Kidney (tissue), 14 donors: ENCODE measurements around the gene ACOXL. TPM values are rescaled to one million over a fixed set of nuclear protein-coding genes. Genes with fewer than 3 reads are reported as not detected.

Experiments
- DNase-seq, 5 donors: peaks; one replicate each; pipeline ENCODE4 v3.0.0-alpha.2; 2013 to 2020
- FAIRE-seq: peaks from 2 replicates; lab custom pipeline; 2012; peaks lifted over from hg19 to GRCh38; lab: Jason Lieb, UNC
- H3K27ac ChIP-seq, 2 donors: one replicate each; pipeline ENCODE4 v1.7.0; 2013; ENCODE audit warnings: low read depth in 2 of 2, low read length in 2 of 2, inconsistent platforms in 1 of 2
- H3K27me3 ChIP-seq: one replicate; pipeline ENCODE4 v1.7.1; 2013; ENCODE audit warnings: low read length, inconsistent platforms; ENCODE audit not compliant: control insufficient read depth, insufficient read depth
- H3K36me3 ChIP-seq, 3 donors: one replicate each; pipeline versions ENCODE4 v1.7.0 to v1.7.1; 2013; ENCODE audit warnings: low read length in 3 of 3, control low read depth in 1 of 3, inconsistent platforms in 1 of 3; ENCODE audit not compliant: insufficient read depth in 3 of 3, control insufficient read depth in 2 of 3
- H3K4me1 ChIP-seq, 3 donors: one replicate each; pipeline versions ENCODE4 v1.7.0 to v1.7.1; 2013; ENCODE audit warnings: low read length in 3 of 3, inconsistent platforms in 1 of 3, low read depth in 1 of 3; ENCODE audit not compliant: control insufficient read depth in 2 of 3, insufficient read depth in 2 of 3
- H3K4me3 ChIP-seq, 3 donors: one replicate each; pipeline versions ENCODE4 v1.7.0 to v1.8.1; 2013; ENCODE audit warnings: low read length in 3 of 3, control low read depth in 1 of 3, inconsistent platforms in 1 of 3
- H3K9ac ChIP-seq, 3 donors: one replicate each; pipeline versions ENCODE4 v1.7.0 to v1.7.1; 2013; ENCODE audit warnings: low read length in 3 of 3, control low read depth in 1 of 3, inconsistent platforms in 1 of 3
- H3K9me3 ChIP-seq, 3 donors: one replicate each; pipeline versions ENCODE4 v1.7.0 to v1.7.1; 2013; ENCODE audit warnings: low read length in 3 of 3, control low read depth in 1 of 3, inconsistent platforms in 1 of 3; ENCODE audit not compliant: control insufficient read depth in 2 of 3, insufficient read depth in 1 of 3
- intact Hi-C: fragments of 100-400 bp; cut with DNase I; formaldehyde crosslinking; loops from one replicate; pipeline ENCODE4 v1.11.1; 2022
- polyA plus RNA-seq: library from polyadenylated mRNA; stranded (reverse); fragments of 350-450 nt; fragmentation: Illumina TruSeq; extraction: RNeasy Lipid Tissue Mini Kit (QIAGEN cat#74804); gene quantifications from one replicate; pipeline ENCODE4 v1.2.3, GENCODE V29; 2014; ENCODE audit warnings: low read depth, low replicate concordance; ENCODE audit not compliant: insufficient read depth
- total RNA-seq: library from RNA; stranded (reverse); fragmentation: NEBNext Ultra II Directional; extraction: Animal tissue kit (Norgen Biotek cat#: 25700); gene quantifications from one replicate; pipeline ENCODE4 v1.2.1, GENCODE V29; 2021
- TF ChIP-seq, protein P1 (sequence below): IDR thresholded peaks from 3 replicates; pipeline ENCODE4 v1.5.1; 2012; ENCODE audit warnings: mild to moderate bottlenecking, moderate library complexity, borderline replicate concordance; ENCODE audit not compliant: insufficient read depth; ENCODE audit errors: extremely low read depth
- donor health status: control.
- donor health status: control.
- donor health status: control.
- donor health status: control.
- donor health status: control.
- donor health status: DM: yes; HTN: yes; CAD: no.
- donor health status: Normal renal cell carcinoma (clear cell type).

Gene ACOXL
- total and polyA plus RNA-seq, 2 donors from 2014 or later: 2.0 TPM; not detected in 1

DNA sequence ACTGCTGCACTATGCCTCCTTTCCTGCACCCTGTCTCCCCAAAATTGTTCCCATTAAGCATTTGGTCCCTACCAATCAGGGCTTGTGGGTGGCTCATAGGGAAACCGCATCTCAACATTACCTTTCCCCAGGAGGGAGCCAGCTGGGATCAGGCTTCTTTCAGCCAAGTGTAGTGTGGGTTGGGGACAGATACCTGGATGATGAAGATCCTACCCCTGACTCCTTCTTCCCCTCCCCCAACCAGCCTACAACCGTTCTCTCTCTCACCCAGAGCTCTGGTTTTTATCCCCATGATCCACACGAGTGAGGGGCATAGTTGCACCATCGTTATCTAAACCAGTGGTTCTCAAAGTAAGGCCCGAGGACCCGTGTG is 40.0 kb downstream of the ACOXL start:
- intact Hi-C loops: no loop called here
- no peaks in the 10 kb centered on the region for H3K4me1 ChIP-seq
- no peak overlapping the region for H3K27ac ChIP-seq
- DNase-seq (no peak), FAIRE-seq (no peak)
- H3K27me3 ChIP-seq: no peaks in the 10 kb centered on the region
- H3K9ac ChIP-seq: no peak overlapping the region
- H3K36me3 ChIP-seq: no peaks in the 10 kb centered on the region
- TF ChIP-seq, protein P1, sequence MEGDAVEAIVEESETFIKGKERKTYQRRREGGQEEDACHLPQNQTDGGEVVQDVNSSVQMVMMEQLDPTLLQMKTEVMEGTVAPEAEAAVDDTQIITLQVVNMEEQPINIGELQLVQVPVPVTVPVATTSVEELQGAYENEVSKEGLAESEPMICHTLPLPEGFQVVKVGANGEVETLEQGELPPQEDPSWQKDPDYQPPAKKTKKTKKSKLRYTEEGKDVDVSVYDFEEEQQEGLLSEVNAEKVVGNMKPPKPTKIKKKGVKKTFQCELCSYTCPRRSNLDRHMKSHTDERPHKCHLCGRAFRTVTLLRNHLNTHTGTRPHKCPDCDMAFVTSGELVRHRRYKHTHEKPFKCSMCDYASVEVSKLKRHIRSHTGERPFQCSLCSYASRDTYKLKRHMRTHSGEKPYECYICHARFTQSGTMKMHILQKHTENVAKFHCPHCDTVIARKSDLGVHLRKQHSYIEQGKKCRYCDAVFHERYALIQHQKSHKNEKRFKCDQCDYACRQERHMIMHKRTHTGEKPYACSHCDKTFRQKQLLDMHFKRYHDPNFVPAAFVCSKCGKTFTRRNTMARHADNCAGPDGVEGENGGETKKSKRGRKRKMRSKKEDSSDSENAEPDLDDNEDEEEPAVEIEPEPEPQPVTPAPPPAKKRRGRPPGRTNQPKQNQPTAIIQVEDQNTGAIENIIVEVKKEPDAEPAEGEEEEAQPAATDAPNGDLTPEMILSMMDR: no peak
- no peaks in the 10 kb centered on the region for H3K9me3 ChIP-seq
- no peak overlapping the region for H3K4me3 ChIP-seq

DNA sequence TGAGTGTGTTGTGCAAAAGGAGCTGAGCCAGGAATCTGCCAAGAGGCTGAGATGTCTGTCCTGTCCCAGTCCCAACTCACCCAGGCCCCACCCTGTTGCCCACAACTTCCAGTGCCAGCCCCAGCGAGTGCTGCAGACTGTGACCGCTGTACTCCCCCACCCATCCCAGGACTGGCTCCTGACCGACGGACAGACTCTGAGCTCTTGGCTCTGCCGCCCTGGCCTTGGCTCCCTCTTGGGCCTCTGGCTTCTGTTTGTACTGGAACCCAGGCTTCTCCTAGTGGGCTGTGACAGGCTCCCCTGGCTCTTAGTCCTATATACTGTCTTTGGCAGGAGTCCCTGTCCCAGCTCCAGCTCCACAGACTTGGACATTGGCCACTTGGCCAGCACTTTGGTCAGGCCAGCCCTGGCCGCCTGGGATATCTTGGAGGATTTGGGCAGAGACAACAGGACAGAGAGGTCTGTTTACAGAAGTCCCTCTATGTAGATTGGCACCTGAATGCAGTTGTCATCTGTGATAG is 41.1 kb downstream of the ACOXL start:
- H3K27me3 ChIP-seq: no peaks in the 10 kb centered on the region
- H3K4me3 ChIP-seq: no peak overlapping the region
- FAIRE-seq (no peak), DNase-seq (peak in 1 of 5 donors; percentile 72)
- H3K4me1 ChIP-seq: no peaks in the 10 kb centered on the region
- H3K36me3 ChIP-seq: no peaks in the 10 kb centered on the region
- intact Hi-C loops: no loop called here
- no peaks in the 10 kb centered on the region for H3K9me3 ChIP-seq
- H3K27ac ChIP-seq: no peak overlapping the region
- H3K9ac ChIP-seq: no peak overlapping the region
- TF ChIP-seq, protein P1: no peak

DNA sequence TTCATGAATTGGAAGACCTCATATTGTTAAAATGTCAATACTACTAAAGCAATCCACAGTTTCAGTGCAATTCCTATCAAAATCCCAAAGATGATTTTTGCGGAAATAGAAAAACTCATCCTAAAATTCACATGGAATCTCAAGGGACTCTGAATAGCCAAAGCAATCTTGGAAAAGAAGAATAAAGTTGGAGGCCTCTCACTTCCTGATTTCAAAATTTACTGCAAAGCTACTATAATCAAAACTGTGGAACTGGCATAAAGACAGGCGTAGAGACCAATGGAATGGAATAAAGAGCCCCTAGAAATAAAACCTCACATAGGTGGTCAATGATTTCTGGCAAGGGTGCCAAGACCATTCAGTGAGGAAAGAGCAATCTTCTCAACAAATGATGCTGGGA is 42.3 kb downstream of the ACOXL start:
- H3K9ac ChIP-seq: no peak overlapping the region
- H3K27ac ChIP-seq: no peak overlapping the region
- FAIRE-seq (no peak), DNase-seq (no peak)
- H3K27me3 ChIP-seq: no peaks in the 10 kb centered on the region
- TF ChIP-seq, protein P1: no peak
- no peak overlapping the region for H3K4me3 ChIP-seq
- no peaks in the 10 kb centered on the region for H3K36me3 ChIP-seq
- intact Hi-C loops: no loop called here
- no peaks in the 10 kb centered on the region for H3K9me3 ChIP-seq
- H3K4me1 ChIP-seq: no peaks in the 10 kb centered on the region
